ENCODE results near the gene RSKR.
"Not testable (repeated sequence)": the region's sequence is repeated elsewhere in the genome, so short reads cannot be mapped to it uniquely, and the experiment has no call there.

The RSKR gene

GRCh38 chr17:28576758-28577465 is 37.1 kb downstream of the RSKR start, which contains the start of gene ALDOC:
ALDOC (minus strand) TSS chr17:28576895; CDS start chr17:28575532, 1,363 bp downstream.
- DNase-seq = peak; percentile 99

DNA sequence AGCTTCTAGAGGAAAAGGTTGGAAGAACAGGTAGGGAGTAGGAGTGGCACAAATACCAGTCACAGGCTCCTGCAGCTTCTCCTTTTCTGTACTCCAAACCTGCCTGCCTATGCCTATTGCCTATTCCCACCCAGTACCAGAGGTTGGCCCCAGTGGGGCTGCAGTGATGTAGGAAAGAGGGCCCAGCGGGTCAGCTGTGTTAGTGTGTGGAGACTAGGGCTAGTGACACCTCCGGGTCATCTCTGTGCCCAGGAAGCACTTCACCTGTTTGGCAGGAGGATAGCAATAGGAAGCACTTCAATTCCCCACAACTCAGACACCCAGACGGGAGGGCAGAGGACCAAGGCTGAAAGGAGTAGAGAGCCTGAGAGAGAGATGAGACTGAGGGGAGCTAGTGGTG is 38.0 kb downstream of the RSKR start:
- not testable (repeated sequence) for DNase-seq

- peak; percentile 46 for DNase-seq
Observed at GRCh38 chr17:28575126-28575795, 38.7 kb downstream of the RSKR start.

GRCh38 chr17:28574526-28574925 is 39.5 kb downstream of the RSKR start:
- DNase-seq = no peak

DNA sequence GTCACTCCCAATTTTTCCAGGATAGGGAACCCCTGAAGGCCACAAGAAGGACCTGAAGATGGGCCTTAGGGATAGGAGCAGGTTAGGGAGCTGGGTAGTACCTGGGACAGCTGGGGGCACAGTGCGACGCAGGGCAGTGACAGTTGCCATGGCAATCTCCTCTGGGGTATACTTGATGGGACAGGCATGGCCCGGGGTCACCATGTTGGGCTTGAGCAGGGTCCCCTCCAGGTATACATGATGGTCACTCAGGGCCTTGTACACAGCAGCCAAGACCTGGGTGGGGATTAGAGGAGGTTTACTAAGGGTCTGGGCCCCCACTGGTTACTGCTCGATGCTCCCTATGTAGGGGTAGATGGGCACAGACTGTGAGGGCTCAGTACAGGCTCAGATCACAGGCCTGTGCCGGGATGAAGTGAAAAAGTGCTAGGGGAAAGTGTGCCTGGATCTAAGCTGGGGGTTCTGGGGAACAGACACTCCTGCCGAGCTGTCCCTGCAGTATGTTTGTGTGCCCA is 40.0 kb downstream of the RSKR start:
- no peak for DNase-seq

- no peak for DNase-seq
Observed at GRCh38 chr17:28573521-28573920, 40.5 kb downstream of the RSKR start.

DNA sequence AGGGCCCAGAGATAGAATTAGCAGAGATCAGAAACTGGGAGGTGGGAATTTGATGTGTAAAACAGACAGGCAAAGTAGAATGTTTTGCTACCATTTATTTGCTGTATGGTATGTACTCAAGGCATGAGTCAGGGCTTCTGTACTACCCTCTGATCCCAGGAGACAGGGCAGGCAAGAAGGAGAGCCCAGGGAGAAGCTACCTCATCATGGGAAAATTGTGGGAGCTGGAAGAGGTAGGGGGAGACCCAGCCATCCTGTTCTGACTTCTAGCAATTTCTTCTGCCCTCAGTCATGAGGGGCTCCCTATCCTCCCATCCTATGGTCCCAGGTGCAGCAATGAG is 41.0 kb downstream of the RSKR start:
- DNase-seq = no peak

DNA sequence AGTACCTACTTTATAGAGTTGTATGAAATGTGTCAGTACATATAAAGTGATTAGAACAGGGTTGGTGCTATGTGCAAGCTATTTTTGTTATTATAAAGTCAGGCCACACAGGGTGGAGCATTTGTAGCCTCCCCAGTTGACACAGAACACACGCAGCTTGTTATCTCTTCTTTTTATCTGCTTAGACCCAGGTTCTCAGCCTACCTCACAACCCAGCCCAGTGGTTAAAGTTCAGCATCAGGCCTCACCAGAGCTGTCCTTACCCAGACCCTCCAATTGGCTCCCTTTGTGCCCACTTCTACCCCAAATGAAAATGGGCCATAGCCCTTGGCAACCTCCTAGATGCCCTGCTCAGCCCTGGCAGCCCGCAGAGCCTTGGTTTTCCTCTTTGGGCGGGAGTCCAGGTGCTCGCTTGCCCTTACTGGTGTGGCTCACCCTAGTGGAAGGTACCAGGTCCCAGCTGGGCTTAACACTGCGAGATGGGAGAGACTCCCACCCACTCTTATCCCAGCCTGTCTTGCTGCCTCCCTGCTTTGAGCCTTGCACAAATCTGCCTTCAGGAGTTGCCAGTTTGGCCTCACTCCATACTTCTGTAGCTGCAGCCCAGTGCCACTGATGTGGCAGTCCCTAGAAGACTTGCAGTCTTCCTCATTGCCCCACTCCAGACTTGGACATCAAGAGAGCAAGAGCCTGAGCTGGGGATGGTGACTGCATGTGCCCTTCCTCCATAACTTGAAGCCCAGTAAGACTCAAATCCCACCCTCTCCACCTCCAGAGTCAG is 41.5 kb downstream of the RSKR start:
- DNase-seq = no peak

GRCh38 chr17:28571361-28572122 is 42.4 kb downstream of the RSKR start, which contains the start of gene PIGS:
PIGS (minus strand) TSS chr17:28571524; CDS start chr17:28571496, 28 bp downstream.
- DNase-seq = peak; percentile 99

DNA sequence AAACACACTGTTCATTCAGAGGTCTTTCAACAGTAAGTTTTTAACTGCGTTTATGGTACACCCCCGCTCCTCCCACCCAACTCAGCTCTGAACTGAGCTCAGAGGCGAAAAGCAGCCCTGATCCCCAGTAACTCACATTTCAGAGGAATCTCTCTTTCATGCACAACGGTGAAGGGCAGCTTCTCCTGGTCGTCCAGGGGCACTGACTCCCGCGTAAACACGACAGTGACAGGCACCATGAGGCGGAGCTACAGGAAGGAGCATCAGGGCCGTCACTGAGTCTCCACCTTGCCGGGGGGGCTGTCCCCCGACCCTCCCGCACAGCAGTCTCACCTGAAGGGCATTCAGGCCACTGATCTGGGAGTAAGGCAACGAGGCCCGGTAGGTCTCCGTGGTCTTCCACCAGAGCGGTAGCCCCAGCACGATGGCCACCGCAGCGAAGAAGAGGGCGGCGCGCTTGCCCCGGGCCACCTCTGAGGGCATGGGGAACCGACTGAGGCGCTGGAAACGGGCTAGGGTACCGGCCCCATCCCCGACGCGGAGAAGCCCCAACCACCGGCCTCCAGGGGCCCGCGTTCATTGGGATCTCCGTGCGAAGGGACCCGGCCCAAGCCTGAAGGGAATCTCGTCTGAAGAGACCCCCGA is 43.1 kb downstream of the RSKR start:
- peak; percentile 66 for DNase-seq

DNA sequence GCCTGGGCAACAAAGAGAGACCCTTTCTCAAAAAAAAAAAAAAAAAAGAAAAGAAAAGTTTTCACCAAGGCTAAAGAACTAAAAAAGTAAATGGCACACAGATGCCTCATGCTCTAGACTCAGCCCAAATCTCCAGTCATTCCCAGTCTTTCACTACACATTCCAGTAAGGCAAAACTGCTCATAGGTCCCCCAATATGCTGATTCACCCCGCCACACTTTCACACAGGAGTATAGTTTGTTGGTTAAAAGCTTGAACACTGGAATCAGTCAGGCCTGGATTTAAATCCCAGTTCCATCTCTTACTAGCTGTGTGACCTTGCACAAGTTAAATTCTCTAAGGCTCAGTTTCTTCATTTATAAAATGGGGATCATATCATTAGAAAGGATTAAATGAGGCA is 44.5 kb downstream of the RSKR start:
- no peak for DNase-seq

- DNase-seq = peak; percentile 90
Observed at GRCh38 chr17:28567604-28568003, 46.4 kb downstream of the RSKR start.

DNA sequence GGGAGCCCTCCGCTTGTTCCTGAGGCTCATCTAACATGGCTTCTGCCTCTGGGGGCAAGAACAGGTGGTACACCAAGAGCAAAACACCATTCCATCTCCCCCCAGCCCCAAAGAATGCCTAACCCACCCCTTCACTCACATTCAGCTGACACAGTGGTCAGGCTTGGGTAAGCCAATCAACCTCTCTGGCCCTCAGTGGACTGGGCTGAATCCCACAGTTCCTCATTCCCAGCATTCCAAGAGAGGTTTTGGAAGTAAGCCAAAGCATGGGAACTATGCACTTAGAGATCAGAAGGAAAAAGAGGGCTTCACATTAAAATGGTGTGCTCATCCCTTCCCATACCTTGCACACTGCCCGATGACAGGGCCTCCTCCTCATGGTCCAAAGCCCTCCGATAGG is 50.5 kb downstream of the RSKR start:
- DNase-seq = no peak

Data from OCI-M1 (cell line).